Parathyroid adenoma (tissue), 2 donors: Measurements from ENCODE around the gene LINS1.
A peak's percentile ranks its signal among the peaks of the same experiment; 100 is the strongest.

ENCODE experiments used
- H2AFZ ChIP-seq: fragments of 300-600 bp; sonication (generic); one replicate; pipeline ENCODE4 v1.7.0; 2017; ENCODE audit warnings: antibody characterized with exemption, mild to moderate bottlenecking
- H3K27ac ChIP-seq: fragments of 300-600 bp; sonication (generic); one replicate; pipeline ENCODE4 v1.7.0; 2017
- H3K27me3 ChIP-seq: fragments of 300-600 bp; sonication (generic); one replicate; pipeline ENCODE4 v1.7.0; 2017; ENCODE audit warnings: low read length; ENCODE audit not compliant: control insufficient read depth, insufficient read depth
- H3K36me3 ChIP-seq: fragments of 300-600 bp; sonication (generic); one replicate; pipeline ENCODE4 v1.7.0; 2017; ENCODE audit warnings: low read length; ENCODE audit not compliant: control insufficient read depth, insufficient read depth
- H3K4me1 ChIP-seq: fragments of 300-600 bp; sonication (generic); one replicate; pipeline ENCODE4 v1.7.0; 2017; ENCODE audit warnings: control low read depth
- H3K4me2 ChIP-seq: fragments of 300-600 bp; sonication (generic); one replicate; pipeline ENCODE4 v1.7.0; 2017; ENCODE audit warnings: low read length
- H3K4me3 ChIP-seq: fragments of 300-600 bp; sonication (generic); one replicate; pipeline ENCODE4 v1.7.0; 2017; ENCODE audit warnings: low read depth, low read length
- H3K79me2 ChIP-seq: fragments of 300-600 bp; sonication (generic); one replicate; pipeline ENCODE4 v1.7.0; 2017; ENCODE audit warnings: control low read depth
- H3K9ac ChIP-seq: fragments of 300-600 bp; sonication (generic); one replicate; pipeline ENCODE4 v1.7.0; 2017; ENCODE audit warnings: mild to moderate bottlenecking
- H3K9me3 ChIP-seq: fragments of 300-600 bp; sonication (generic); one replicate; pipeline ENCODE4 v1.7.0; 2017; ENCODE audit warnings: low read length; ENCODE audit not compliant: control insufficient read depth
- TF ChIP-seq, protein P1 (sequence below): fragments of 300-600 bp; sonication (generic); IDR thresholded peaks from one replicate; pipeline ENCODE4 v1.7.0; 2017; ENCODE audit warnings: antibody characterized with exemption, mild to moderate bottlenecking
- donor health status: primary hyperparathyroidism.

LINS1 gene, protein sequence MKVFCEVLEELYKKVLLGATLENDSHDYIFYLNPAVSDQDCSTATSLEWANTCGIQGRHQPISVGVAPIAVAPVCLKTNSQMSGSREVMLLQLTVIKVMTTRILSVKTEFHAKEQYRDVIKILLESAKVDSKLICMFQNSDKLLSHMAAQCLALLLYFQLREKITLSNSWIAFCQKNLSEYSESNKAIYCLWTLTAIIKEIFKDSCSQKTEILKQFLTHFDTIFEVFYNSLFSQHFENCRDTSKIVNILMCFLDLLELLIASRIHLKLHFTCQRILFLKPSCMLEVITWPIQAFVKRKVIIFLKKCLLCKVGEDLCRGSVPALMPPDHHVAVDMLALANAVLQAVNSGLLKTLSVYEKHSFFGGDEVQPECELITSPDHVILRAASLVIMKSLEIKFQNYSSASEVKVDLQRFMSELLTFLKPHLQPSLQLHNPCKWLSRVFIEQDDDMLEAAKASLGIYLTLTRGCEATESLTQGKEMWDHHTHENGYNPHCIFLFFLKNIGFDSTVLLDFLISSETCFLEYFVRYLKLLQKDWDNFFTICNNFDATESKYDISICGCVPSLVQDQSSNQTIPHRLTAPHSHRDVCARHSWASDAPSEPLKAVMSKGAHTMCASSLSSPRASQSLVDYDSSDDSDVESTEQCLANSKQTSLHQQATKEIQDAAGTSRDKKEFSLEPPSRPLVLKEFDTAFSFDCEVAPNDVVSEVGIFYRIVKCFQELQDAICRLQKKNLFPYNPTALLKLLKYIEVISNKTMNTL

DNA sequence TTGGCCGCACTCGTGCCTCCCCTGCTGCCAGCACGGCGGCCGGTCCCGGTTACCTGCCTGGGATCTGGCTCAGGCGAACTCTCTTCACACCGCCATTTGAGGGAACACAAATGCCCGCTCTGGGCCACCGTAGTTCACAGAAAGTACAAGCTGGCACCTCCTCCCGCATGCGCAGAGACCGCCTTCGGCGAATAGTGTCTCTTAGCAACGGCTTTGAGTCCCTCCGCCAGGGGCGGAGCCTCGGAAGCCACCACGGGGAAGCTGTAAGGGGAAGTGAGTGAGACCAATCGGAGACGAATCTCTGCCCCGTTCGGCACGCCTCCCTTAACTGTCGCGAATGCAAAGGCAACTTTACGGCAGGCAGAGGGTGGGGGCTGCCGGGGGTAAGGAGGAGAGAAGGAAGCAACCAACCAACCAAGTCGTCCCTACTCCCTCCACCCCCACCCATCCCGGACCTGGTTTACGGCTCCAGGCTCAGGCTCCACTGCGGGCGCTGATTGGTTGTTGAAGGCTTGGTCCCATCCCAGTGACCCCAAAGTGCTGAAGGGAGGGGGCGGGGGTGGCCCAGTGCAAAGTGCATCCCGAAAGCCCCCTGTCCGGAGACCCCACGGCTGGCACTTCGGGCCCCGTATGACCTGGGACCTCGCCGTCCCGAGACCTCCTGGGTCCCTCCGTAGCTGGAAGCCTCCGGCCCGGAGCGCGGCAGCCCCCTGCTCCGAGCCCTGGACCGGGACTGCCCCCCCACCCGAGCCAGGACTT, at the start of gene LINS1, which contains the start of gene ASB7:
Gene LINS1 (minus strand): TSS at position 121 of the 759 bp plus-strand sequence. CDS start 21,342 bp downstream, outside the sequence.
Gene ASB7 (plus strand): TSS at position 526 of the 759 bp plus-strand sequence. CDS start 9,628 bp downstream, outside the sequence.
- TF ChIP-seq, protein P1, sequence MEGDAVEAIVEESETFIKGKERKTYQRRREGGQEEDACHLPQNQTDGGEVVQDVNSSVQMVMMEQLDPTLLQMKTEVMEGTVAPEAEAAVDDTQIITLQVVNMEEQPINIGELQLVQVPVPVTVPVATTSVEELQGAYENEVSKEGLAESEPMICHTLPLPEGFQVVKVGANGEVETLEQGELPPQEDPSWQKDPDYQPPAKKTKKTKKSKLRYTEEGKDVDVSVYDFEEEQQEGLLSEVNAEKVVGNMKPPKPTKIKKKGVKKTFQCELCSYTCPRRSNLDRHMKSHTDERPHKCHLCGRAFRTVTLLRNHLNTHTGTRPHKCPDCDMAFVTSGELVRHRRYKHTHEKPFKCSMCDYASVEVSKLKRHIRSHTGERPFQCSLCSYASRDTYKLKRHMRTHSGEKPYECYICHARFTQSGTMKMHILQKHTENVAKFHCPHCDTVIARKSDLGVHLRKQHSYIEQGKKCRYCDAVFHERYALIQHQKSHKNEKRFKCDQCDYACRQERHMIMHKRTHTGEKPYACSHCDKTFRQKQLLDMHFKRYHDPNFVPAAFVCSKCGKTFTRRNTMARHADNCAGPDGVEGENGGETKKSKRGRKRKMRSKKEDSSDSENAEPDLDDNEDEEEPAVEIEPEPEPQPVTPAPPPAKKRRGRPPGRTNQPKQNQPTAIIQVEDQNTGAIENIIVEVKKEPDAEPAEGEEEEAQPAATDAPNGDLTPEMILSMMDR: no peak
- peak within 1 kb of the TSS; percentile 90 for H2AFZ ChIP-seq
- peak within 1 kb of the TSS; percentile 63 for H3K9ac ChIP-seq
- peak within 1 kb of the TSS; percentile 57 for H3K27ac ChIP-seq
- H3K79me2 ChIP-seq: peaks cover 32% of the 10 kb centered on the region
- H3K9me3 ChIP-seq: no peaks in the 10 kb centered on the region
- no peaks in the 10 kb centered on the region for H3K4me1 ChIP-seq
- no peaks in the 10 kb centered on the region for H3K36me3 ChIP-seq
- H3K4me2 ChIP-seq: peak within 1 kb of the TSS; percentile 86
- H3K4me3 ChIP-seq: peak within 1 kb of the TSS; percentile 90
- no peaks in the 10 kb centered on the region for H3K27me3 ChIP-seq

GRCh38 chr15:100651253-100651652, 49.3 kb upstream of the LINS1 start:
- no peaks in the 10 kb centered on the region for H3K9me3 ChIP-seq
- H3K4me2 ChIP-seq: no peak overlapping the region
- H3K4me3 ChIP-seq: no peak overlapping the region
- no peak overlapping the region for H2AFZ ChIP-seq
- TF ChIP-seq, protein P1: no peak
- no peak overlapping the region for H3K27ac ChIP-seq
- no peaks in the 10 kb centered on the region for H3K79me2 ChIP-seq
- no peaks in the 10 kb centered on the region for H3K36me3 ChIP-seq
- H3K9ac ChIP-seq: no peak overlapping the region
- H3K27me3 ChIP-seq: no peaks in the 10 kb centered on the region
- H3K4me1 ChIP-seq: no peaks in the 10 kb centered on the region

DNA sequence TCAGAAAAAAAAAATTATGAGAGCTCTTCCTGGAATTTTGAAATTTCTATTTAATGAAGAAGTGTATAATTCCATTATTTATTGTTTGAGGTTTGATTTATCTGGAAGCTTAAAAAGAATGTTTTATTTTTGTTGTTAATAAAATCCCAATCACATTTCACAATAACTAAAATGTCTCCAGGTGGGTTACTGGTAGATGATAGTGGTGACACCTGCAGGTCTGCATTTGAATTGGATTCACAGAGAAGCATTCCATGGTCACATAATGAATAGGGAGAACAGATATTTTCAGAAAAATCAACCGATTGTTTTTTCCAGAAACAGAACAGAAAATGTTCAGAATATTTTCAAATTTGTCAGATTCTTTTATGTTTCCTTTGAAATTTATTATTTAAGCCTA, 48.7 kb upstream of the LINS1 start:
- no peak overlapping the region for H3K9ac ChIP-seq
- H3K27ac ChIP-seq: no peak overlapping the region
- no peaks in the 10 kb centered on the region for H3K9me3 ChIP-seq
- no peak overlapping the region for H2AFZ ChIP-seq
- H3K79me2 ChIP-seq: no peaks in the 10 kb centered on the region
- H3K4me3 ChIP-seq: no peak overlapping the region
- H3K4me2 ChIP-seq: no peak overlapping the region
- H3K27me3 ChIP-seq: no peaks in the 10 kb centered on the region
- no peaks in the 10 kb centered on the region for H3K36me3 ChIP-seq
- H3K4me1 ChIP-seq: no peaks in the 10 kb centered on the region
- TF ChIP-seq, protein P1: no peak

DNA sequence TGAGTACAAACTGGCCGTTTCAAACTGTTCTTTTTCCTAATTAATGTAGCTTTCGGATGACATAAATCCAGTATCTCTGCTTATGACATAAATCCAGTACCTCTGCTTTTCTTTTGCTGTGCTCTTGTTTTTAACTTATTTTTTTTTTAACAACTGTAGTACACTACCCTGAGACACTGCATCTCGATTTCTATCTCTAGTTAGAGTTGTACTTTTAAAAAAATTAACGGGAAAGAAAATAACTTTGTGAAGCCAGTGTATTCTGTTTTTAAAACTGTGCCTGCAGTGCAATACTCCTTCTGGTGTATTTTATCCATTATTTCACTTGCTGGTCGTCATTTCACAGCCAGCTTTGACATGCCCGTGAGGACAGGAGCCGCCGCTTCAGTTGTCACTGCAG, 47.0 kb upstream of the LINS1 start:
- no peak overlapping the region for H2AFZ ChIP-seq
- no peaks in the 10 kb centered on the region for H3K36me3 ChIP-seq
- H3K27ac ChIP-seq: no peak overlapping the region
- no peak overlapping the region for H3K4me2 ChIP-seq
- H3K9ac ChIP-seq: no peak overlapping the region
- H3K27me3 ChIP-seq: no peaks in the 10 kb centered on the region
- H3K4me1 ChIP-seq: no peaks in the 10 kb centered on the region
- H3K79me2 ChIP-seq: no peaks in the 10 kb centered on the region
- no peaks in the 10 kb centered on the region for H3K9me3 ChIP-seq
- H3K4me3 ChIP-seq: no peak overlapping the region
- TF ChIP-seq, protein P1: no peak
